HepG2 (cell line): ENCODE results near the gene NRBF2. TPM values are rescaled to one million over a fixed set of nuclear protein-coding genes. Genes with fewer than 3 reads are reported as not detected.

Experiments used
- ATF5 ChIP-seq: sonication (generic); formaldehyde crosslinking; IDR thresholded peaks from 2 replicates; pipeline ENCODE4 v1.4.0; 2020; ENCODE audit warnings: mild to moderate bottlenecking, low read depth, missing genetic modification reagents
- CAMTA2 ChIP-seq: sonication (generic); formaldehyde crosslinking; IDR thresholded peaks from 2 replicates; pipeline ENCODE4 v1.4.0; 2020; ENCODE audit warnings: mild to moderate bottlenecking, missing genetic modification reagents, borderline replicate concordance
- CBX5 ChIP-seq: sonication (generic); formaldehyde crosslinking; IDR thresholded peaks from 2 replicates; pipeline ENCODE4 v1.4.0; 2020; ENCODE audit warnings: missing genetic modification reagents, borderline replicate concordance
- FOXO4 ChIP-seq: sonication (generic); formaldehyde crosslinking; conservative IDR thresholded peaks from 2 replicates; pipeline ENCODE4 v1.8.1; 2023; ENCODE audit warnings: missing genetic modification reagents
- GPN1 ChIP-seq: sonication (generic); formaldehyde crosslinking; IDR thresholded peaks from 2 replicates; pipeline ENCODE4 v1.5.1; 2020; ENCODE audit warnings: missing genetic modification reagents, borderline replicate concordance
- HMGXB3 ChIP-seq: sonication (generic); formaldehyde crosslinking; IDR thresholded peaks from 2 replicates; pipeline ENCODE4 v1.4.0; 2020; ENCODE audit warnings: missing genetic modification reagents, borderline replicate concordance
- HNF4G ChIP-seq, 2 experiments: sonication (generic) in 1 of 2; formaldehyde crosslinking in 1 of 2; IDR thresholded peaks; 2 replicates each; pipeline versions ENCODE4 v1.4.0 to v1.6.1; 2011 to 2020; ENCODE audit warnings: borderline replicate concordance in 2 of 2, low read depth in 2 of 2, mild to moderate bottlenecking in 2 of 2, low read length in 1 of 2, missing genetic modification reagents in 1 of 2, moderate library complexity in 1 of 2
- NFKB2 ChIP-seq: sonication (generic); formaldehyde crosslinking; IDR thresholded peaks from 2 replicates; pipeline ENCODE4 v1.4.0; 2020; ENCODE audit warnings: missing genetic modification reagents, borderline replicate concordance
- NFYB ChIP-seq: sonication (generic); formaldehyde crosslinking; IDR thresholded peaks from 2 replicates; pipeline ENCODE4 v1.4.0; 2020; ENCODE audit warnings: missing genetic modification reagents
- SMARCC2 ChIP-seq: fragments of 450-650 bp; IDR thresholded peaks from 2 replicates; pipeline ENCODE4 v1.6.1; 2017; ENCODE audit warnings: antibody characterized with exemption, mild to moderate bottlenecking
- TCF12 ChIP-seq, 2 experiments: fragments of 450-650 bp in 1 of 2; sonication (generic) in 1 of 2; formaldehyde crosslinking in 1 of 2; IDR thresholded peaks; 2 replicates each; pipeline versions ENCODE4 v1.6.1 to v1.8.0; 2017 to 2022; ENCODE audit warnings: antibody characterized with exemption in 1 of 2, mild to moderate bottlenecking in 1 of 2, missing genetic modification reagents in 1 of 2, moderate library complexity in 1 of 2
- THRA ChIP-seq: sonication (generic); formaldehyde crosslinking; IDR thresholded peaks from 2 replicates; pipeline ENCODE4 v1.4.0; 2020; ENCODE audit warnings: missing genetic modification reagents, borderline replicate concordance
- ZFY ChIP-seq: sonication (generic); formaldehyde crosslinking; IDR thresholded peaks from 2 replicates; pipeline ENCODE4 v1.4.0; 2020; ENCODE audit warnings: missing genetic modification reagents
- ZKSCAN8 ChIP-seq: IDR thresholded peaks from 2 replicates; pipeline ENCODE4 v1.6.1; 2016; ENCODE audit warnings: borderline replicate concordance, missing genetic modification reagents, missing compliant biosample characterization
- ZMYM3 ChIP-seq: sonication (generic); formaldehyde crosslinking; IDR thresholded peaks from 2 replicates; pipeline ENCODE4 v1.5.1; 2020; ENCODE audit warnings: mild to moderate bottlenecking, missing genetic modification reagents
- ZNF205 ChIP-seq: IDR thresholded peaks from 2 replicates; pipeline ENCODE4 v1.6.1; 2018; ENCODE audit warnings: missing biosample characterization, missing genetic modification reagents
- ZNF24 ChIP-seq: fragments of 450-650 bp; IDR thresholded peaks from 2 replicates; pipeline ENCODE4 v1.6.1; 2017; ENCODE audit warnings: antibody characterized with exemption, mild to moderate bottlenecking
- ZSCAN21 ChIP-seq: sonication (generic); formaldehyde crosslinking; IDR thresholded peaks from 2 replicates; pipeline ENCODE4 v1.8.0; 2022; ENCODE audit warnings: mild to moderate bottlenecking, missing genetic modification reagents, moderate library complexity, borderline replicate concordance
- ZZZ3 ChIP-seq: sonication (generic); formaldehyde crosslinking; IDR thresholded peaks from 2 replicates; pipeline ENCODE4 v1.4.0; 2020; ENCODE audit warnings: missing genetic modification reagents, mild to moderate bottlenecking, borderline replicate concordance
- polyA plus RNA-seq, 8 experiments: library from polyadenylated mRNA; depleted of rRNA in 3 of 8; stranded (reverse) in 7 of 8; unstranded in 1 of 8; fragments of >200 nt; fragmentation: Illumina TruSeq in 4 of 8; extraction: Trizol in 4 of 8; gene quantifications; 2 replicates each; pipeline versions ENCODE4 v1.2.1 to v1.2.3, GENCODE V29; 2011 to 2016; ENCODE audit warnings: low read depth in 4 of 8, missing spikeins in 1 of 8, mixed read lengths in 1 of 8; ENCODE audit not compliant: insufficient read depth in 1 of 8
- total RNA-seq, 5 experiments: library from RNA; depleted of rRNA; stranded (reverse); fragments of >200 nt; fragmentation: Illumina TruSeq; extraction: Trizol; gene quantifications; 2 replicates each; pipeline ENCODE4 v1.2.3, GENCODE V29; 2016; ENCODE audit warnings: low read depth in 1 of 5

The NRBF2 gene
- total and polyA plus RNA-seq, 2 of the 13 experiments (the other 11 are each of a cell fraction or from before 2014, with no cell fraction given) = 20.0 to 28.4 TPM

- TF ChIP-seq THRA = peak; percentile 71; the same call in 1 of the 2 replicates
- peak; percentile 58 for TF ChIP-seq NFYB
- TF ChIP-seq ZSCAN21 = peak; percentile 57; the same call in 1 of the 2 replicates
- TF ChIP-seq ZKSCAN8 (CRISPR knock-in tag) = no peak
- TF ChIP-seq CAMTA2 = peak; percentile 78; the same call in 1 of the 2 replicates
- no peak for TF ChIP-seq TCF12 (IDR thresholded peaks at IDR 0.05)
- peak; percentile 29; the same call in 1 of the 2 replicates for TF ChIP-seq TCF12 (CRISPR knock-in tag; IDR thresholded peaks at IDR 0.05)
- TF ChIP-seq ZFY (CRISPR knock-in tag) = peak; percentile 79; the same call in 1 of the 2 replicates
- TF ChIP-seq ATF5 = no peak
- 0 out of 2 replicates have a peak, but pooled peaks have one; percentile 51 for TF ChIP-seq ZNF205 (CRISPR knock-in tag)
- TF ChIP-seq SMARCC2 = no peak
- TF ChIP-seq HNF4G (IDR thresholded peaks at IDR 0.05; ENCODE audit: borderline replicate concordance, low read depth, low read length) = peak; percentile 79; the same call in 1 of the 2 replicates
- 0 out of 2 replicates have a peak, but pooled peaks have one; percentile 25 for TF ChIP-seq HNF4G (CRISPR knock-in tag; IDR thresholded peaks at IDR 0.05; ENCODE audit: borderline replicate concordance, low read depth)
- peak; percentile 91; the same call in 1 of the 2 replicates for TF ChIP-seq NFKB2
- TF ChIP-seq ZZZ3 (CRISPR knock-in tag) = no peak; the same call in 1 of the 2 replicates
- no peak for TF ChIP-seq FOXO4
- peak; percentile 79; the same call in 1 of the 2 replicates for TF ChIP-seq CBX5
- TF ChIP-seq ZNF24 = 0 out of 2 replicates have a peak, but pooled peaks have one; percentile 13
- TF ChIP-seq HMGXB3 (CRISPR knock-in tag) = no peak
- TF ChIP-seq ZMYM3 (CRISPR knock-in tag) = no peak
- no peak; the same call in 1 of the 2 replicates for TF ChIP-seq GPN1 (CRISPR knock-in tag)
Measured at GRCh38 chr10:63133056-63133820, at the start of gene NRBF2 (continued).
